Type B pancreatic cell (in vitro differentiated cells): ENCODE measurements around the gene TCF21. TPM values are rescaled to one million over a fixed set of nuclear protein-coding genes. Genes with fewer than 3 reads are reported as not detected.
A peak's percentile ranks its signal among the peaks of the same experiment; 100 is the strongest.
"Not testable (repeated sequence)": the region's sequence is repeated elsewhere in the genome, so short reads cannot be mapped to it uniquely, and the experiment has no call there.

Experiments
- DNase-seq: peaks from one replicate; pipeline ENCODE4 v3.0.0; 2021; ENCODE audit warnings: mixed read lengths; ENCODE audit not compliant: unreplicated experiment; ENCODE audit errors: extremely low spot score
- H3K27ac Mint-ChIP-seq: 2 replicates; pipeline ENCODE4 v1.8.0; 2021; ENCODE audit warnings: mild to moderate bottlenecking, mixed read lengths
- H3K27me3 Mint-ChIP-seq: 2 replicates; pipeline ENCODE4 v1.8.0; 2021; ENCODE audit warnings: mixed read lengths
- H3K36me3 Mint-ChIP-seq: 2 replicates; pipeline ENCODE4 v1.8.0; 2021; ENCODE audit warnings: mixed read lengths
- H3K4me1 Mint-ChIP-seq: one replicate; pipeline ENCODE4 v1.8.0; 2021; ENCODE audit warnings: mixed read lengths; ENCODE audit not compliant: unreplicated experiment
- H3K4me3 Mint-ChIP-seq: 2 replicates; pipeline ENCODE4 v1.8.0; 2021; ENCODE audit warnings: mild to moderate bottlenecking, mixed read lengths
- H3K9me3 Mint-ChIP-seq: 2 replicates; pipeline ENCODE4 v1.8.0; 2021; ENCODE audit warnings: mixed read lengths
- CTCF ChIP-seq: fragments of 200-600 bp; sonication (generic); conservative IDR thresholded peaks from 2 replicates; pipeline ENCODE4 v1.5.0; 2021; ENCODE audit warnings: antibody characterized with exemption, mild to moderate bottlenecking
- total RNA-seq: library from RNA; stranded (reverse); gene quantifications from 2 replicates; pipeline ENCODE4 v1.2.1, GENCODE V29; 2021; ENCODE audit warnings: low replicate concordance

Gene TCF21
- total RNA-seq, 1 donor from 2014 or later = 1.3 TPM

- Mint-ChIP-seq H3K4me1 (peaks cover 6% of the 10 kb centered on the region), H3K4me3 (no peak overlapping the region), H3K9me3 (peaks cover 3% of the 10 kb centered on the region), H3K36me3 (no peaks in the 10 kb centered on the region), H3K27me3 (peaks cover 12% of the 10 kb centered on the region), H3K27ac (no peak overlapping the region)
- DNase-seq = no peak
- no peak for TF ChIP-seq CTCF
Measured at GRCh38 chr6:133918208-133918930, 29.5 kb downstream of the TCF21 start.

GRCh38 chr6:133919362-133919761 lies 30.4 kb downstream of the TCF21 start:
- no peaks in the 10 kb centered on the region for H3K36me3 Mint-ChIP-seq
- no peak overlapping the region for H3K4me3 Mint-ChIP-seq
- DNase-seq = no peak
- peaks cover 13% of the 10 kb centered on the region for H3K27me3 Mint-ChIP-seq
- H3K27ac Mint-ChIP-seq = no peak overlapping the region
- TF ChIP-seq CTCF = no peak
- peaks cover 11% of the 10 kb centered on the region for H3K4me1 Mint-ChIP-seq
- H3K9me3 Mint-ChIP-seq = no peaks in the 10 kb centered on the region

GRCh38 chr6:133921249-133921859 lies 32.4 kb downstream of the TCF21 start:
- H3K4me1 Mint-ChIP-seq = peaks cover 11% of the 10 kb centered on the region
- no peak overlapping the region for H3K4me3 Mint-ChIP-seq
- no peaks in the 10 kb centered on the region for H3K9me3 Mint-ChIP-seq
- no peak for DNase-seq
- peaks cover 18% of the 10 kb centered on the region for H3K27me3 Mint-ChIP-seq
- peak; percentile 88 for TF ChIP-seq CTCF
- H3K27ac Mint-ChIP-seq = no peak overlapping the region
- no peaks in the 10 kb centered on the region for H3K36me3 Mint-ChIP-seq

GRCh38 chr6:133923938-133924593 lies 35.2 kb downstream of the TCF21 start:
- no peak for DNase-seq

GRCh38 chr6:133931221-133931620 lies 42.3 kb downstream of the TCF21 start:
- not testable (repeated sequence) for H3K27ac Mint-ChIP-seq

More at GRCh38 chr6:133923938-133924593, 35.2 kb downstream of the TCF21 start:
- no peaks in the 10 kb centered on the region for H3K9me3 Mint-ChIP-seq
- no peak overlapping the region for H3K27ac Mint-ChIP-seq
- TF ChIP-seq CTCF = peak; percentile 91
- H3K4me1 Mint-ChIP-seq = peaks cover 5% of the 10 kb centered on the region
- H3K27me3 Mint-ChIP-seq = peaks cover 15% of the 10 kb centered on the region
- no peak overlapping the region for H3K4me3 Mint-ChIP-seq
- H3K36me3 Mint-ChIP-seq = no peaks in the 10 kb centered on the region

GRCh38 chr6:133936352-133936751 lies 47.4 kb downstream of the TCF21 start:
- H3K4me3 Mint-ChIP-seq, H3K4me1 Mint-ChIP-seq, H3K36me3 Mint-ChIP-seq, H3K27ac Mint-ChIP-seq, DNase-seq, H3K27me3 Mint-ChIP-seq, H3K9me3 Mint-ChIP-seq: not testable (repeated sequence)

More at GRCh38 chr6:133931221-133931620, 42.3 kb downstream of the TCF21 start:
- not testable (repeated sequence) for H3K4me1 Mint-ChIP-seq, H3K27me3 Mint-ChIP-seq, H3K9me3 Mint-ChIP-seq, H3K36me3 Mint-ChIP-seq, H3K4me3 Mint-ChIP-seq, DNase-seq
